ENCODE data around the gene CTNNA3. TPM values are rescaled to one million over a fixed set of nuclear protein-coding genes. Genes with fewer than 3 reads are reported as not detected.

Gene CTNNA3
- total RNA-seq, 1 experiment from 2014 or later: 0.20 TPM

GRCh38 chr10:66927251-66927935, 768.6 kb downstream of the CTNNA3 start:
- H3K36me3 ChIP-seq (ENCODE audit: control insufficient read depth, insufficient read depth, low read length): no peaks in the 10 kb centered on the region
- intact Hi-C loops (cut with micrococcal nuclease; ENCODE audit: unreplicated experiment): loop anchor here (10.0 kb wide), 1 partner anchor 403 kb away; no protein-coding TSS in a partner anchor
- no peaks in the 10 kb centered on the region for H3K4me1 ChIP-seq
- no peaks in the 10 kb centered on the region for H3K4me1 Mint-ChIP-seq (ENCODE audit: low read depth, unreplicated experiment)
- H3K27ac Mint-ChIP-seq (ENCODE audit: unreplicated experiment): no peak overlapping the region
- H3K9me3 Mint-ChIP-seq (ENCODE audit: unreplicated experiment): no peaks in the 10 kb centered on the region
- no peak overlapping the region for H3K4me3 ChIP-seq (ENCODE audit: low read depth, low read length)
- H3K27me3 Mint-ChIP-seq (ENCODE audit: insufficient read depth, unreplicated experiment): peaks cover 19% of the 10 kb centered on the region
- no peaks in the 10 kb centered on the region for H3K9me3 ChIP-seq
- no peaks in the 10 kb centered on the region; the same call in 1 of the 2 replicates for H3K27me3 ChIP-seq (replicated peaks; ENCODE audit: control insufficient read depth, insufficient read depth, low read length)
- H3K4me3 Mint-ChIP-seq (ENCODE audit: unreplicated experiment): no peak overlapping the region
- ChIA-PET CTCF (no interaction called here), POLR2A (no interaction called here)
- TF ChIP-seq, protein P1, sequence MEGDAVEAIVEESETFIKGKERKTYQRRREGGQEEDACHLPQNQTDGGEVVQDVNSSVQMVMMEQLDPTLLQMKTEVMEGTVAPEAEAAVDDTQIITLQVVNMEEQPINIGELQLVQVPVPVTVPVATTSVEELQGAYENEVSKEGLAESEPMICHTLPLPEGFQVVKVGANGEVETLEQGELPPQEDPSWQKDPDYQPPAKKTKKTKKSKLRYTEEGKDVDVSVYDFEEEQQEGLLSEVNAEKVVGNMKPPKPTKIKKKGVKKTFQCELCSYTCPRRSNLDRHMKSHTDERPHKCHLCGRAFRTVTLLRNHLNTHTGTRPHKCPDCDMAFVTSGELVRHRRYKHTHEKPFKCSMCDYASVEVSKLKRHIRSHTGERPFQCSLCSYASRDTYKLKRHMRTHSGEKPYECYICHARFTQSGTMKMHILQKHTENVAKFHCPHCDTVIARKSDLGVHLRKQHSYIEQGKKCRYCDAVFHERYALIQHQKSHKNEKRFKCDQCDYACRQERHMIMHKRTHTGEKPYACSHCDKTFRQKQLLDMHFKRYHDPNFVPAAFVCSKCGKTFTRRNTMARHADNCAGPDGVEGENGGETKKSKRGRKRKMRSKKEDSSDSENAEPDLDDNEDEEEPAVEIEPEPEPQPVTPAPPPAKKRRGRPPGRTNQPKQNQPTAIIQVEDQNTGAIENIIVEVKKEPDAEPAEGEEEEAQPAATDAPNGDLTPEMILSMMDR (IDR thresholded peaks at IDR 0.05; ENCODE audit: insufficient read depth in 1 of 2, low read depth in 1 of 2, low read length in 1 of 2, severe bottlenecking in 1 of 2, unreplicated experiment in 1 of 2): no peak
- BruUV-seq (replicated peaks): no TSS peak
- no peaks in the 10 kb centered on the region for H3K36me3 Mint-ChIP-seq (ENCODE audit: insufficient read depth, unreplicated experiment)
- no peak for DNase-seq

DNA sequence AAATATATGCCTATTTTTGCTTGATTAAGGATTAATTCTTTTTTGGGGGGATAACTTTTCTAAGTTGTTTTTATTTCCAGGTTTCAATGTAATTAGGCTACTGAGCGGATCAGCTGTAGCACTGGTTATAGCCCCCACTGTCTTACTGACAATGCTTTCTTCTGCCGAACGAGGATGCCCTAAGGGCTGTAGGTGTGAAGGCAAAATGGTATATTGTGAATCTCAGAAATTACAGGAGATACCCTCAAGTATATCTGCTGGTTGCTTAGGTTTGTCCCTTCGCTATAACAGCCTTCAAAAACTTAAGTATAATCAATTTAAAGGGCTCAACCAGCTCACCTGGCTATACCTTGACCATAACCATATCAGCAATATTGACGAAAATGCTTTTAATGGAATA, 769.2 kb downstream of the CTNNA3 start:
- Histone ChIP-seq H3K4me1 (no peaks in the 10 kb centered on the region), H3K9me3 (no peaks in the 10 kb centered on the region), H3K4me3 (ENCODE audit: low read depth, low read length) (no peak overlapping the region), H3K27me3 (replicated peaks; ENCODE audit: control insufficient read depth, insufficient read depth, low read length) (no peaks in the 10 kb centered on the region; the same call in 1 of the 2 replicates), H3K36me3 (ENCODE audit: control insufficient read depth, insufficient read depth, low read length) (no peaks in the 10 kb centered on the region)
- BruUV-seq (replicated peaks): no TSS peak
- Mint-ChIP-seq H3K4me3 (ENCODE audit: unreplicated experiment) (no peak overlapping the region), H3K4me1 (ENCODE audit: low read depth, unreplicated experiment) (no peaks in the 10 kb centered on the region), H3K27me3 (ENCODE audit: insufficient read depth, unreplicated experiment) (peaks cover 19% of the 10 kb centered on the region), H3K27ac (ENCODE audit: unreplicated experiment) (no peak overlapping the region), H3K9me3 (ENCODE audit: unreplicated experiment) (no peaks in the 10 kb centered on the region), H3K36me3 (ENCODE audit: insufficient read depth, unreplicated experiment) (no peaks in the 10 kb centered on the region)
- intact Hi-C loops (cut with micrococcal nuclease; ENCODE audit: unreplicated experiment): loop anchor here (10.0 kb wide), 1 partner anchor 402 kb away; no protein-coding TSS in a partner anchor
- ChIA-PET POLR2A (no interaction called here), CTCF (no interaction called here)
- no peak for DNase-seq
- TF ChIP-seq, protein P1 (IDR thresholded peaks at IDR 0.05; ENCODE audit: insufficient read depth in 1 of 2, low read depth in 1 of 2, low read length in 1 of 2, severe bottlenecking in 1 of 2, unreplicated experiment in 1 of 2): no peak

DNA sequence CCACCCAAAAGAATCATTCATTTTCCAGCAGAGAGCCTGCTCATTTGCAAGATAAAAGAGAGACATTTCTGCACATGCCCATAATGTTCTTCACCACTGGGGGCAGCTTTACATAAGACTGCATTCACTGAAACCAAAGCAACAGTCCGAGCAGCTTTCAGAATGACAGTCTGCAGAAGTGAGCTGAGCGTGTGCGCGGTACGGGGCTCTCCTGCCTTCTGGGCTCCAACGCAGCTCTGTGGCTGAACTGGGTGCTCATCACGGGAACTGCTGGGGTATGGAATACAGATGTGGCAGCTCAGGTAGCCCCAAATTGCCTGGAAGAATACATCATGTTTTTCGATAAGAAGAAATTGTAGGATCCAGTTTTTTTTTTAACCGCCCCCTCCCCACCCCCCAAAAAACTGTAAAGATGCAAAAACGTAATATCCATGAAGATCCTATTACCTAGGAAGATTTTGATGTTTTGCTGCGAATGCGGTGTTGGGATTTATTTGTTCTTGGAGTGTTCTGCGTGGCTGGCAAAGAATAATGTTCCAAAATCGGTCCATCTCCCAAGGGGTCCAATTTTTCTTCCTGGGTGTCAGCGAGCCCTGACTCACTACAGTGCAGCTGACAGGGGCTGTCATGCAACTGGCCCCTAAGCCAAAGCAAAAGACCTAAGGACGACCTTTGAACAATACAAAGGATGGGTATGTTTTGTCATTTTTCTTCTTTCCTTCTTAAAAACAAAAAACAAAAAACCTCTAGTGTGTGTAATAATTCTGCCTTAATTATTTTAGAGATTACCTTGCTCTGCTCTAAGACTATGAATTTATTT, 769.9 kb downstream of the CTNNA3 start, which contains the start of gene LRRTM3:
TSS of gene LRRTM3 (plus strand) at position 141 of the 820 bp plus-strand sequence.
- TF ChIP-seq, protein P1 (IDR thresholded peaks at IDR 0.05; ENCODE audit: insufficient read depth in 1 of 2, low read depth in 1 of 2, low read length in 1 of 2, severe bottlenecking in 1 of 2, unreplicated experiment in 1 of 2): peak; percentile 77 to 95
- DNase-seq: peak; percentile 73 to 77
- no peaks in the 10 kb centered on the region for H3K9me3 Mint-ChIP-seq (ENCODE audit: unreplicated experiment)
- H3K4me3 Mint-ChIP-seq (ENCODE audit: unreplicated experiment): no peak within 1 kb of the TSS
- H3K4me1 Mint-ChIP-seq (ENCODE audit: low read depth, unreplicated experiment): no peaks in the 10 kb centered on the region
- H3K27me3 ChIP-seq (replicated peaks; ENCODE audit: control insufficient read depth, insufficient read depth, low read length): no peaks in the 10 kb centered on the region; the same call in 1 of the 2 replicates
- H3K36me3 ChIP-seq (ENCODE audit: control insufficient read depth, insufficient read depth, low read length): no peaks in the 10 kb centered on the region
- H3K27ac Mint-ChIP-seq (ENCODE audit: unreplicated experiment): no peak within 1 kb of the TSS
- intact Hi-C loops (cut with micrococcal nuclease; ENCODE audit: unreplicated experiment): loop anchor here (10.0 kb wide), 1 partner anchor 401 kb away; no protein-coding TSS in a partner anchor
- BruUV-seq (replicated peaks): no TSS peak
- H3K4me3 ChIP-seq (ENCODE audit: low read depth, low read length): no peak within 1 kb of the TSS
- H3K27me3 Mint-ChIP-seq (ENCODE audit: insufficient read depth, unreplicated experiment): peaks cover 19% of the 10 kb centered on the region
- POLR2A ChIA-PET: no interaction called here
- H3K9me3 ChIP-seq: no peaks in the 10 kb centered on the region
- no peaks in the 10 kb centered on the region for H3K36me3 Mint-ChIP-seq (ENCODE audit: insufficient read depth, unreplicated experiment)
- H3K4me1 ChIP-seq: no peaks in the 10 kb centered on the region
- CTCF ChIA-PET: interaction anchor here (0.6 to 1.3 kb wide), 4 partner anchors 10 to 595 kb away, joined by 3 to 12 read pairs (median 6); no protein-coding TSS in a partner anchor

Data from Caco-2 (cell line).